GM23248 (cell line): ENCODE measurements around the gene CASZ1. TPM values are rescaled to one million over a fixed set of nuclear protein-coding genes. Genes with fewer than 3 reads are reported as not detected.
A peak's percentile ranks its signal among the peaks of the same experiment; 100 is the strongest.

Experiments
- DNase-seq: peaks from one replicate; pipeline ENCODE4 v3.0.0-alpha.2; 2015
- H2AFZ ChIP-seq: fragments of 200-600 bp; sonication (generic); 2 replicates; pipeline ENCODE4 v1.6.1; 2016; ENCODE audit warnings: antibody characterized with exemption
- H3F3A ChIP-seq: fragments of 200-600 bp; sonication (generic); 2 replicates; pipeline ENCODE4 v1.6.1; 2016; ENCODE audit warnings: mild to moderate bottlenecking, antibody characterized with exemption, mixed run types; ENCODE audit not compliant: insufficient read depth
- H3K27ac ChIP-seq: fragments of 200-600 bp; sonication (generic); 2 replicates; pipeline ENCODE4 v1.5.1; 2016; ENCODE audit warnings: mild to moderate bottlenecking
- H3K27me3 ChIP-seq: fragments of 200-600 bp; sonication (generic); replicated peaks from 2 replicates; pipeline ENCODE4 v1.6.1; 2016; ENCODE audit warnings: mild to moderate bottlenecking; ENCODE audit not compliant: insufficient read depth
- H3K36me3 ChIP-seq: fragments of 200-600 bp; sonication (generic); 2 replicates; pipeline ENCODE4 v1.6.1; 2016; ENCODE audit warnings: low read depth, mild to moderate bottlenecking
- H3K4me1 ChIP-seq: fragments of 200-600 bp; sonication (generic); 2 replicates; pipeline ENCODE4 v1.6.1; 2016; ENCODE audit warnings: mild to moderate bottlenecking; ENCODE audit not compliant: insufficient read depth
- H3K4me2 ChIP-seq: fragments of 200-600 bp; sonication (generic); one replicate; pipeline ENCODE4 v1.6.1; 2016; ENCODE audit warnings: mild to moderate bottlenecking; ENCODE audit not compliant: unreplicated experiment
- H3K4me3 ChIP-seq: fragments of 200-600 bp; sonication (generic); 2 replicates; pipeline ENCODE4 v1.5.1; 2016; ENCODE audit warnings: mild to moderate bottlenecking
- H3K79me2 ChIP-seq: fragments of 200-600 bp; sonication (generic); 2 replicates; pipeline ENCODE4 v1.6.1; 2016; ENCODE audit warnings: mild to moderate bottlenecking; ENCODE audit not compliant: insufficient read depth
- H3K9ac ChIP-seq: fragments of 200-600 bp; sonication (generic); 2 replicates; pipeline ENCODE4 v1.6.1; 2016; ENCODE audit warnings: mild to moderate bottlenecking
- H3K9me2 ChIP-seq: fragments of 200-600 bp; sonication (generic); 2 replicates; pipeline ENCODE4 v1.6.1; 2016; ENCODE audit warnings: mixed run types, mild to moderate bottlenecking, moderate library complexity; ENCODE audit not compliant: insufficient read depth
- H3K9me3 ChIP-seq: fragments of 200-600 bp; sonication (generic); one replicate; pipeline ENCODE4 v1.6.1; 2017; ENCODE audit warnings: low read depth
- H4K20me1 ChIP-seq: fragments of 200-600 bp; sonication (generic); 2 replicates; pipeline ENCODE4 v1.6.0; 2016; ENCODE audit not compliant: insufficient read depth
- EZH2 ChIP-seq: fragments of 200-600 bp; sonication (generic); IDR thresholded peaks from 2 replicates; pipeline ENCODE4 v1.6.1; 2018; ENCODE audit warnings: antibody characterized with exemption, mild to moderate bottlenecking; ENCODE audit not compliant: insufficient read depth, poor library complexity, severe bottlenecking
- EZH2phosphoT487 ChIP-seq: fragments of 200-600 bp; sonication (generic); IDR thresholded peaks from 2 replicates; pipeline ENCODE4 v1.6.1; 2018; ENCODE audit warnings: antibody characterized with exemption, moderate library complexity, mild to moderate bottlenecking, low read depth; ENCODE audit not compliant: insufficient read depth
- WGBS, 2 experiments: methylation state at CpG; one replicate each; pipeline ENCODE4 v1.1.6; 2015 to 2017; ENCODE audit warnings: low lambda C conversion rate in 2 of 2, low coverage in 1 of 2; ENCODE audit errors: missing lambda C conversion rate in 2 of 2; 5-methylcytosine and 5-hydroxymethylcytosine counted together
- in situ Hi-C: fragments of 300-500 bp; cut with MboI; formaldehyde crosslinking; loops from 2 replicates; pipeline ENCODE4 v1.15.0; 2020
- polyA plus RNA-seq: library from polyadenylated mRNA; unstranded; fragments of >200 nt; fragmentation: Nextera tagmentation; extraction: Ambion mirVana; gene quantifications from 2 replicates; pipeline ENCODE4 v1.2.1, GENCODE V29; 2016
- total RNA-seq: library from RNA; depleted of rRNA; stranded (reverse); fragments of >200 nt; shearing (Covaris generic); gene quantifications from 2 replicates; pipeline ENCODE4 v1.2.3, GENCODE V29; 2014

CASZ1 gene
- total and polyA plus RNA-seq, 2 experiments from 2014 or later = 0.11 to 0.54 TPM

DNA sequence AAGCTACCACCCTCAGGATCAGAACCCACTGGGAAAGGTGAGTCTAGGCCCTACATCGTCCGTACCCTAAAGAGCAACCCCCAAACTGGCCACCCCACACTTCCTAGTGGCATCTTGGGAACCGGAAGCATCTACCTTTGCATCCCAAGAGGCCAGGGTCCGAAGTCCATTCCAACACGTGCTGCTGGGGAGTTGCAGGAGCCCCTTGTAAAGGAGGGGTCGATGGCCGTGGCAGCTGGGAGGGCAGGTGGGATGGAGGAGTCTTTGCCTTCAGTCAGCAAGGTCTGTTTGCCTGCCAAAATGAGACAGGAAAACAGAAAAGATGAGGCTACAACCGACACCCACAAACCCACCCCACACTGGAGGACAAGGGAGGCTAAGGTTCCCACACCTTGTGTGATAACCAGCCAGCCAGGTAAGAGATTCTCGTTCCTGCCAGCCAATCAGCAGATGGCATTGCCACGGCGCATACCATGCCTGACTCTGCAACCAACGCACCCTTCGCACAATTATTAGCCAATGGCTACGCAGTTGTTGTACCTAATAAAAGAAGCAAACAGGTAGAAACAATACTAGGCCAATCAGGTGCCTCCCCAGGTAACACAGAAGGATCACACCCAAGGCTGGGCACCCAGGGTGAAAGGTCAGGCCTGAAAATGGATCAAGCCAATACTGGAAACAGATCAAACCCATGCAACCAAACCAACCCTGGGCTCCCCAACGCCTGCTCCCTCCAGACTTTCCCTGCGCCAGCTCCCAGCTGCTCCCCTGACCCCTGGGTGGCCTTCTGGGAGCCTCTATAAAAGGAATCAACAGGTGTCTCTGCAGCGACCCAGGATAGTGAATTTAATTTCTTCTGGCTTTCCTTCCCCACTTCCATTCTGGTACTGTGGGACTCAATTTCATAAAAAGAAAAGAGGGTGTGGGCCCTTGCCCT, 35.6 kb downstream of the CASZ1 start:
- Histone ChIP-seq H4K20me1 (no peaks in the 10 kb centered on the region), H3K9me3 (no peaks in the 10 kb centered on the region), H3K9ac (no peak overlapping the region), H3K79me2 (no peaks in the 10 kb centered on the region), H3K27me3 (no peaks in the 10 kb centered on the region; the same call in 1 of the 2 replicates), H3K36me3 (no peaks in the 10 kb centered on the region), H3K4me3 (no peak overlapping the region), H3K4me1 (no peaks in the 10 kb centered on the region), H3K4me2 (no peak overlapping the region), H3K27ac (no peak overlapping the region), H3K9me2 (no peaks in the 10 kb centered on the region), H3F3A (no peaks in the 10 kb centered on the region), H2AFZ (no peak overlapping the region)
- 66 to 70% methylated on average over 17 of the region's 17 CpGs for WGBS, 2 experiments
- no peak for TF ChIP-seq EZH2phosphoT487
- TF ChIP-seq EZH2 = no peak
- DNase-seq = no peak
- in situ Hi-C loops = no loop called here

DNA sequence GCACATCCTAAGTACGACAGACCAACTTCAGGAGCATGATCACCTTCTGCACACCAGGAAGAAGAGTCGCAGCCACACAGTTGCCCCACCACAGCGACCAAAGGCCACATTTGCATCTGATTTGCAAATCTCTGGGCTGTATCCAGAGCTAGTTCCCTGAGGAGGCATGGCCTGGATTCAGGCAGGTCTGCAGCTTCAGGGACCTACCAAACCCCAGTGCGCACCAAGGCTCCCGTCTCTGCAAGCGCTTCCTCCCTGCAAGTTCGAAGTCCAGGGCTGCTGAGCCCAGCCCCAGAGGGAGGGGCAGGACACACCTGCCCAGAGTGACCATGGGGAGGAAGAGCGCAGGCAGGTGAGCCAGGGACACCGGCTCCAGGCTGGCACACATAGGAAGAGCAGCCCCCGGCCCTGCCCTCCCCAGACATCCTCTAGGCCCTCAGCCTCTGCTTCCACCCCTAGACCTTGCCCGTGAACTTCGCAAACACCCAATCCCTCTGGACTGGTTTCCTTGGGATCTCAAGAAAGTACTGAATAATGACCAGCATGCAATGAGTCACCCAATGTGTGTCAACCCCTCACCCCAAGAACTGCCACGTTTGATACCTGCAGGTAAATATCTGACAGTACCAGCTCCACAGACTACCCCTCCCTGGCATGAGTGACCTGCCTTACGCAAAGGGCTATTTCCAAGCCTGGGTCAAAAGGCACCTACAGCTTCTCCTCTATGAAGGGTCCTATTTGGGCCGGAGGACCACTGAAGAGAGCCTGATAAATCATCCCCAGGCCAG, 36.8 kb downstream of the CASZ1 start:
- 76 to 78% methylated on average over 15 of the region's 15 CpGs for WGBS, 2 experiments

DNA sequence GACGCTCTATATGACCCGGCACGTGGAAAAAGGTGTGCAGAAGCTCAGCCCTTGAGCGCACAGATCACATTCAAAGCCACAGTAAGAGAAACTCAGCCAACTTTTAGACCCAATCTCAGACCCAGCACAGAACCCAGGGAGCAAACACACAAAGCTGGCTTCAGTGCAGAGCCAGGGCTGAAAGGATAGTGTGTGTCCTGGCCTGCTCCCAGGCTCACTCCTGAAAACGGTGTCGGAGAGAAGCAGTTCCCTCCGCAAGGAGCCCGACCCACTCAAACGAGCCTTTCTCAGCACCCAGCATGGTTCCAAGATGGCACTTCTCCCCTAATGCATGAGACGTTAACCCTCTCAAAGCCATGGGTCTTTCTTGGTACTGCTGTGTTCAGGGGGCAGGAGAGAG, 39.6 kb downstream of the CASZ1 start:
- WGBS, 2 experiments = 68 to 72% methylated on average over 10 of the region's 10 CpGs
- in situ Hi-C loops = no loop called here
- DNase-seq = no peak

More for the DNA sequence above, 36.8 kb downstream of the CASZ1 start:
- in situ Hi-C loops = no loop called here
- Histone ChIP-seq H3K36me3 (no peaks in the 10 kb centered on the region), H3K4me1 (no peaks in the 10 kb centered on the region), H3K79me2 (no peaks in the 10 kb centered on the region), H3K4me3 (no peak overlapping the region), H3F3A (no peaks in the 10 kb centered on the region), H3K4me2 (no peak overlapping the region), H3K9me2 (no peaks in the 10 kb centered on the region), H3K27ac (no peak overlapping the region), H4K20me1 (no peaks in the 10 kb centered on the region), H3K27me3 (no peaks in the 10 kb centered on the region; the same call in 1 of the 2 replicates), H2AFZ (no peak overlapping the region), H3K9me3 (no peaks in the 10 kb centered on the region), H3K9ac (no peak overlapping the region)
- DNase-seq = no peak
- TF ChIP-seq EZH2phosphoT487 (no peak), EZH2 (no peak)

GRCh38 chr1:10755970-10756521, 40.4 kb downstream of the CASZ1 start:
- Histone ChIP-seq H3K4me1 (no peaks in the 10 kb centered on the region), H3K9me3 (no peaks in the 10 kb centered on the region), H3K79me2 (no peaks in the 10 kb centered on the region), H2AFZ (peak overlapping the region; percentile 45; the same call in 1 of the 2 replicates), H3F3A (no peaks in the 10 kb centered on the region), H3K36me3 (no peaks in the 10 kb centered on the region), H3K27ac (no peak overlapping the region), H3K4me3 (no peak overlapping the region), H3K4me2 (no peak overlapping the region), H3K27me3 (no peaks in the 10 kb centered on the region), H3K9me2 (no peaks in the 10 kb centered on the region), H4K20me1 (no peaks in the 10 kb centered on the region), H3K9ac (no peak overlapping the region)
- 15 to 25% methylated on average over 17 to 23 of the region's 23 CpGs for whole genome bisulfite sequencing, 2 experiments
- peak; percentile 77 for DNase-seq
- in situ Hi-C loops = no loop called here
- TF ChIP-seq EZH2 (no peak), EZH2phosphoT487 (no peak)

More for the DNA sequence above, 39.6 kb downstream of the CASZ1 start:
- H3K4me2 ChIP-seq = no peak overlapping the region
- no peak overlapping the region for H3K9ac ChIP-seq
- no peaks in the 10 kb centered on the region for H3K27me3 ChIP-seq
- no peaks in the 10 kb centered on the region for H3K4me1 ChIP-seq
- H3K4me3 ChIP-seq = no peak overlapping the region
- no peak overlapping the region for H3K27ac ChIP-seq
- H3K79me2 ChIP-seq = no peaks in the 10 kb centered on the region
- no peaks in the 10 kb centered on the region for H3K9me2 ChIP-seq
- TF ChIP-seq EZH2 (no peak), EZH2phosphoT487 (no peak)
- H4K20me1 ChIP-seq = no peaks in the 10 kb centered on the region
- no peaks in the 10 kb centered on the region for H3F3A ChIP-seq
- no peaks in the 10 kb centered on the region for H3K9me3 ChIP-seq
- H3K36me3 ChIP-seq = no peaks in the 10 kb centered on the region
- no peak overlapping the region for H2AFZ ChIP-seq
